Effector memory CD4-positive, alpha-beta T cell (primary cell): ENCODE results near the gene ANKS1B.
"Not testable (repeated sequence)": the region's sequence is repeated elsewhere in the genome, so short reads cannot be mapped to it uniquely, and the experiment has no call there.

Experiments used
- DNase-seq, 3 donors: peaks; one replicate each; pipeline ENCODE4 v3.0.0-alpha.2; 2020
- H3K27ac ChIP-seq: 2 replicates; pipeline ENCODE4 v1.7.0; 2013; ENCODE audit warnings: mild to moderate bottlenecking, low read length, moderate library complexity; ENCODE audit not compliant: insufficient read depth, poor library complexity, severe bottlenecking
- H3K27me3 ChIP-seq: replicated peaks from 2 replicates; pipeline ENCODE4 v1.7.0; 2013; ENCODE audit warnings: mild to moderate bottlenecking, low read length; ENCODE audit not compliant: insufficient read depth, control insufficient read depth, poor library complexity, severe bottlenecking
- H3K36me3 ChIP-seq: 2 replicates; pipeline ENCODE4 v1.7.0; 2013; ENCODE audit warnings: mild to moderate bottlenecking, low read length, moderate library complexity; ENCODE audit not compliant: control insufficient read depth, insufficient read depth
- H3K4me1 ChIP-seq: 2 replicates; pipeline ENCODE4 v1.7.0; 2013; ENCODE audit warnings: low read length, mild to moderate bottlenecking; ENCODE audit not compliant: control insufficient read depth, insufficient read depth, poor library complexity, severe bottlenecking
- H3K4me3 ChIP-seq: 2 replicates; pipeline ENCODE4 v1.7.0; 2013; ENCODE audit warnings: low read length, low read depth, mild to moderate bottlenecking; ENCODE audit not compliant: insufficient read depth, poor library complexity, severe bottlenecking
- H3K9me3 ChIP-seq: 2 replicates; pipeline ENCODE4 v1.7.0; 2013; ENCODE audit warnings: mild to moderate bottlenecking, low read length, moderate library complexity; ENCODE audit not compliant: control insufficient read depth

ANKS1B gene

DNA sequence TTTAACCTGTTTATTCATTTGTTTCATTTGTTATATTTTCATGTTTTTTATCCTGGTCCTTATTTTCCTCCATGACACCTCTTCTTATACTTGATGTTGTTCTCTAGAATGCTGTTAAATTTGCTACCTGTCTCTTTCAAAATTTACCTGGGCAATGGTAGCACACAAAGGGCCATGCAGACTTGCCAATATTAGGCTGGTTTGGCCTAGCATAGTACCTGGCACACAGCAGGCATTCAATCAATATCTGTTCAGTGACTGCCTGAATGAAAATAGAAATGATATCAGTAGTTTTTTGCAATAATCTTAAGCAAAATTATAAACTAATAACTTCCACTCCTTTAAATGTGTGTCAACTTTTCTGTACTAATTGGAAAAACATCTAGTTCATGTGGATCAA is 1014.5 kb downstream of the ANKS1B start:
- DNase-seq: no peak
- Histone ChIP-seq H3K9me3 (no peaks in the 10 kb centered on the region), H3K27me3 (no peaks in the 10 kb centered on the region)

DNA sequence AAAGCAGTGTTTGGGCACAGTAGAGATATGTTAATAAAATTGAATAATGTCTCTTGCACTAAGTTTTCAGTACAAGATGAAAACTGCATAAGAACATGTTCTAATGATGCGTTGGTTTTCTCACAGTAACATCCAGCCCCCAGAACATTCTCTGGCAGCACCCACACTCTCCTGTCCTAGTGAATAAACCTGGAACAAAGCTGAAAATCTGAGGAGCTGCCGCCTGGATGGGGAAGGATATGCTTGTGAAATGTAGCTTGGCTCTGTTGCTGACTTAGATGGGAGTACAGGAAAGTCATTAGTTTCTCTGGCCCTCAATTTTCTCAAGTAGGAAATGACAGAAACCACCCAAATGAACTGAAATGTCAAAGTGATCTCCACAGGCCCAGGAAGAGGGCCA is 1015.8 kb downstream of the ANKS1B start:
- H3K4me1 ChIP-seq: no peaks in the 10 kb centered on the region
- no peak overlapping the region for H3K4me3 ChIP-seq
- H3K27me3 ChIP-seq: no peaks in the 10 kb centered on the region
- DNase-seq: no peak
- no peaks in the 10 kb centered on the region for H3K9me3 ChIP-seq
- no peaks in the 10 kb centered on the region for H3K36me3 ChIP-seq
- H3K27ac ChIP-seq: no peak overlapping the region

More for the DNA sequence above, 1014.5 kb downstream of the ANKS1B start:
- Histone ChIP-seq H3K4me1 (no peaks in the 10 kb centered on the region), H3K4me3 (no peak overlapping the region), H3K36me3 (no peaks in the 10 kb centered on the region), H3K27ac (no peak overlapping the region)

DNA sequence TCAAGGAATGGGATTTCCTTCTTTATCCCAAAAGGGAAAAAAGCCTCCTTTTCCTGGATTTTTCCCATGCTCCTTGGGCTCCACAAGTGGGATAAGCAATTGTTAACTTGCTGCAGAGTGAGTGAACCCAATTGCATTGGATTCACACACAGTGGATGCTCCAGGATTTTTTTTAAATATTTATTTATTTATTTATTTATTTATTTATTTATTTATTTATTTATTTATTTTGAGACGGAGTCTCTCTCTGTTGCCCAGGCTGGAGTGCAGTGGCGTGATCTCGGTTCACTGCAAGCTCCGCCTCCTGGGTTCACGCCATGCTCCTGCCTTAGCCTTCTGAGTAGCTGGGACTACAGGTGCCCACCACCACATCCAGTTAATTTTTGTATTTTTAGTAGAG is 1027.6 kb downstream of the ANKS1B start:
- not testable (repeated sequence) for H3K27ac ChIP-seq, H3K36me3 ChIP-seq, H3K4me3 ChIP-seq, H3K9me3 ChIP-seq, DNase-seq, H3K4me1 ChIP-seq, H3K27me3 ChIP-seq

GRCh38 chr12:98955284-98955683 is 1029.5 kb downstream of the ANKS1B start:
- no peak for DNase-seq
- Histone ChIP-seq H3K27ac (no peak overlapping the region), H3K36me3 (no peaks in the 10 kb centered on the region), H3K27me3 (no peaks in the 10 kb centered on the region), H3K4me3 (no peak overlapping the region), H3K9me3 (no peaks in the 10 kb centered on the region), H3K4me1 (no peaks in the 10 kb centered on the region)

- no peak for DNase-seq
- Histone ChIP-seq H3K4me1 (no peaks in the 10 kb centered on the region), H3K4me3 (no peak overlapping the region), H3K9me3 (no peaks in the 10 kb centered on the region), H3K27ac (no peak overlapping the region), H3K27me3 (no peaks in the 10 kb centered on the region), H3K36me3 (no peaks in the 10 kb centered on the region)
Measured at GRCh38 chr12:98954506-98954905, 1030.2 kb downstream of the ANKS1B start.

- DNase-seq: no peak
- Histone ChIP-seq H3K36me3 (no peaks in the 10 kb centered on the region), H3K27ac (no peak overlapping the region), H3K4me3 (no peak overlapping the region), H3K9me3 (no peaks in the 10 kb centered on the region), H3K4me1 (no peaks in the 10 kb centered on the region), H3K27me3 (no peaks in the 10 kb centered on the region)
Measured at GRCh38 chr12:98951406-98951805, 1033.3 kb downstream of the ANKS1B start.

DNA sequence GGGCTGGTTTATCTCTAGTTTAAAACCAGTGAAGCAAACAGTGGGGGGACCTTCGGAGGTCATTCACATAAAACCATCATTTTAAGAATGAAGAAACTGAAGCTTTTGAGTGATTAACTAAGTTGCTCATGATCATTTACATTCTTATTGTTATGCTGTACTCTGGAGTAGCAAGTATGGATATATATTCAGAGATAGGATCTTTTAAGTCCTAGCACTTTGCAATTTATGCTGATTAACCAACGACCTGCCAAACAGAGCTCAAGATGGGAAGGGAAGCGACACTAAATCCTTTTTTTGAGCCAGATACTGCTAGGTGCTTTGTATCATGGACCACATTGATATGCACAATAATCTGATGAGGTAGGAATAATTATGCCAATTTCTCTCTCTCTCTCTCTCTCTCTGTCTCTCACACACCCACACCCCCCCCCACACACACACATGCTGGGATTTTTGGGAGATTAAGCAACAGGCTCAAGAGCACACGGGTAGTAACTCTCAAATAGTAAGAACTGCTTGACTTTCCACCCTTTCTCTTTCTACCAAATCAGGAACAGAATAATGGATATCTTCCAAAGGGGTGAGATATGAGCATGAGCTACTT is 1036.3 kb downstream of the ANKS1B start:
- no peaks in the 10 kb centered on the region for H3K27me3 ChIP-seq
- DNase-seq: no peak

GRCh38 chr12:98945864-98946263 is 1038.9 kb downstream of the ANKS1B start:
- no peak overlapping the region for H3K27ac ChIP-seq
- H3K4me1 ChIP-seq: no peaks in the 10 kb centered on the region
- no peak for DNase-seq
- no peaks in the 10 kb centered on the region for H3K36me3 ChIP-seq
- H3K9me3 ChIP-seq: no peaks in the 10 kb centered on the region
- no peak overlapping the region for H3K4me3 ChIP-seq
- no peaks in the 10 kb centered on the region for H3K27me3 ChIP-seq

More for the DNA sequence above, 1036.3 kb downstream of the ANKS1B start:
- H3K36me3 ChIP-seq: no peaks in the 10 kb centered on the region
- H3K4me1 ChIP-seq: no peaks in the 10 kb centered on the region
- no peak overlapping the region for H3K4me3 ChIP-seq
- H3K9me3 ChIP-seq: no peaks in the 10 kb centered on the region
- no peak overlapping the region for H3K27ac ChIP-seq

GRCh38 chr12:98939926-98940325 is 1044.8 kb downstream of the ANKS1B start:
- no peak overlapping the region for H3K4me3 ChIP-seq
- H3K9me3 ChIP-seq: no peaks in the 10 kb centered on the region
- no peak for DNase-seq
- H3K36me3 ChIP-seq: no peaks in the 10 kb centered on the region
- no peaks in the 10 kb centered on the region for H3K27me3 ChIP-seq
- H3K27ac ChIP-seq: no peak overlapping the region
- no peaks in the 10 kb centered on the region for H3K4me1 ChIP-seq

DNA sequence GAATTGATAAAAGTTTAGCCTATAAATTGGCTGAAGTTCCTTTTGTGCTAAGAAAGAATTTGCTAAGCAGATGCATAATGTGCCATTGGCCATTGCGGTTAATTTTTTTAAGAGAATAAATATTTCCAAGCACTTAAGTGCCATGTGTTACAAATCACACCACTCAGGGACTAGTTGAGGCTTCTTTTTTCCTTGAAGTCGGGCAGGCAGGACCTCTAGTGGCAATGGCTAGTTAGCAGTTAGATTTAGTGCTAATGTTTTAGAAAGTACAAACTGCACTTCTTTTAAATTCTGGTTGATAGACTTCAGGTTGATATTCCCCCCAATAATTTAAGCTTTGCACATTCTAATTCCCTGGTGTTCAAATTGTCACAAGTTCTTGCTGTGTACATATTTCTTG is 1045.4 kb downstream of the ANKS1B start:
- no peaks in the 10 kb centered on the region for H3K36me3 ChIP-seq
- H3K27me3 ChIP-seq: no peaks in the 10 kb centered on the region
- no peaks in the 10 kb centered on the region for H3K4me1 ChIP-seq
- DNase-seq: no peak
- no peak overlapping the region for H3K27ac ChIP-seq
- no peak overlapping the region for H3K4me3 ChIP-seq
- H3K9me3 ChIP-seq: no peaks in the 10 kb centered on the region
